ENCODE measurements around the gene WFS1.
A peak's percentile ranks its signal among the peaks of the same experiment; 100 is the strongest.

Gene WFS1

GRCh38 chr4:6330384-6330767 lies 60.7 kb downstream of the WFS1 start:
- H3K36me3 ChIP-seq (ENCODE audit: control insufficient read depth, insufficient read depth, low read length), result no peaks in the 10 kb centered on the region
- no peak for DNase-seq
- peaks cover 6% of the 10 kb centered on the region for H3K27me3 ChIP-seq (replicated peaks; ENCODE audit: control insufficient read depth, insufficient read depth, low read length, poor library complexity, severe bottlenecking)
- H3K27ac ChIP-seq (ENCODE audit: insufficient read depth, low read length, poor library complexity, severe bottlenecking), result no peak overlapping the region
- no peak overlapping the region for H3K4me3 ChIP-seq (ENCODE audit: insufficient read depth, low read depth, low read length, poor library complexity, severe bottlenecking)
- no peaks in the 10 kb centered on the region for H3K9me3 ChIP-seq (ENCODE audit: control insufficient read depth, low read length)
- peaks cover under 1% of the 10 kb centered on the region for H3K4me1 ChIP-seq (ENCODE audit: control insufficient read depth, insufficient read depth, low read length, poor library complexity, severe bottlenecking)

GRCh38 chr4:6331018-6331417 lies 61.4 kb downstream of the WFS1 start:
- no peak for DNase-seq
- Histone ChIP-seq H3K27me3 (replicated peaks; ENCODE audit: control insufficient read depth, insufficient read depth, low read length, poor library complexity, severe bottlenecking) (peaks cover 8% of the 10 kb centered on the region), H3K27ac (ENCODE audit: insufficient read depth, low read length, poor library complexity, severe bottlenecking) (no peak overlapping the region), H3K9me3 (ENCODE audit: control insufficient read depth, low read length) (no peaks in the 10 kb centered on the region), H3K36me3 (ENCODE audit: control insufficient read depth, insufficient read depth, low read length) (no peaks in the 10 kb centered on the region), H3K4me3 (ENCODE audit: insufficient read depth, low read depth, low read length, poor library complexity, severe bottlenecking) (no peak overlapping the region), H3K4me1 (ENCODE audit: control insufficient read depth, insufficient read depth, low read length, poor library complexity, severe bottlenecking) (no peaks in the 10 kb centered on the region)

- Histone ChIP-seq H3K27ac (ENCODE audit: insufficient read depth, low read length, poor library complexity, severe bottlenecking) (no peak overlapping the region), H3K27me3 (replicated peaks; ENCODE audit: control insufficient read depth, insufficient read depth, low read length, poor library complexity, severe bottlenecking) (peaks cover 8% of the 10 kb centered on the region), H3K36me3 (ENCODE audit: control insufficient read depth, insufficient read depth, low read length) (no peaks in the 10 kb centered on the region), H3K4me1 (ENCODE audit: control insufficient read depth, insufficient read depth, low read length, poor library complexity, severe bottlenecking) (no peaks in the 10 kb centered on the region), H3K9me3 (ENCODE audit: control insufficient read depth, low read length) (no peaks in the 10 kb centered on the region), H3K4me3 (ENCODE audit: insufficient read depth, low read depth, low read length, poor library complexity, severe bottlenecking) (no peak overlapping the region)
- no peak for DNase-seq
Observed at GRCh38 chr4:6331468-6331867, 61.8 kb downstream of the WFS1 start.

- H3K27me3 ChIP-seq (replicated peaks; ENCODE audit: control insufficient read depth, insufficient read depth, low read length, poor library complexity, severe bottlenecking), result peaks cover 8% of the 10 kb centered on the region
- no peak overlapping the region for H3K27ac ChIP-seq (ENCODE audit: insufficient read depth, low read length, poor library complexity, severe bottlenecking)
- H3K36me3 ChIP-seq (ENCODE audit: control insufficient read depth, insufficient read depth, low read length), result no peaks in the 10 kb centered on the region
- H3K4me3 ChIP-seq (ENCODE audit: insufficient read depth, low read depth, low read length, poor library complexity, severe bottlenecking), result no peak overlapping the region
- DNase-seq, result peak in 1 of 3 donors; percentile 9
- no peaks in the 10 kb centered on the region for H3K9me3 ChIP-seq (ENCODE audit: control insufficient read depth, low read length)
- H3K4me1 ChIP-seq (ENCODE audit: control insufficient read depth, insufficient read depth, low read length, poor library complexity, severe bottlenecking), result peaks cover 2% of the 10 kb centered on the region
Observed at GRCh38 chr4:6332042-6332668, 62.5 kb downstream of the WFS1 start.

- Histone ChIP-seq H3K4me1 (ENCODE audit: control insufficient read depth, insufficient read depth, low read length, poor library complexity, severe bottlenecking) (peaks cover 7% of the 10 kb centered on the region), H3K27me3 (replicated peaks; ENCODE audit: control insufficient read depth, insufficient read depth, low read length, poor library complexity, severe bottlenecking) (peaks cover 8% of the 10 kb centered on the region), H3K9me3 (ENCODE audit: control insufficient read depth, low read length) (no peaks in the 10 kb centered on the region), H3K4me3 (ENCODE audit: insufficient read depth, low read depth, low read length, poor library complexity, severe bottlenecking) (no peak overlapping the region), H3K36me3 (ENCODE audit: control insufficient read depth, insufficient read depth, low read length) (no peaks in the 10 kb centered on the region), H3K27ac (ENCODE audit: insufficient read depth, low read length, poor library complexity, severe bottlenecking) (no peak overlapping the region)
- no peak for DNase-seq
Observed at GRCh38 chr4:6332669-6333050, 63.0 kb downstream of the WFS1 start.

GRCh38 chr4:6333301-6334202 lies 63.9 kb downstream of the WFS1 start:
- H3K4me1 ChIP-seq (ENCODE audit: control insufficient read depth, insufficient read depth, low read length, poor library complexity, severe bottlenecking), result peaks cover 15% of the 10 kb centered on the region
- H3K27me3 ChIP-seq (replicated peaks; ENCODE audit: control insufficient read depth, insufficient read depth, low read length, poor library complexity, severe bottlenecking), result peaks cover 8% of the 10 kb centered on the region
- no peak overlapping the region for H3K4me3 ChIP-seq (ENCODE audit: insufficient read depth, low read depth, low read length, poor library complexity, severe bottlenecking)
- no peaks in the 10 kb centered on the region for H3K36me3 ChIP-seq (ENCODE audit: control insufficient read depth, insufficient read depth, low read length)
- no peaks in the 10 kb centered on the region for H3K9me3 ChIP-seq (ENCODE audit: control insufficient read depth, low read length)
- H3K27ac ChIP-seq (ENCODE audit: insufficient read depth, low read length, poor library complexity, severe bottlenecking), result no peak overlapping the region
- DNase-seq, result no peak

GRCh38 chr4:6334203-6334887 lies 64.7 kb downstream of the WFS1 start:
- no peaks in the 10 kb centered on the region for H3K36me3 ChIP-seq (ENCODE audit: control insufficient read depth, insufficient read depth, low read length)
- H3K27me3 ChIP-seq (replicated peaks; ENCODE audit: control insufficient read depth, insufficient read depth, low read length, poor library complexity, severe bottlenecking), result peaks cover 8% of the 10 kb centered on the region
- H3K4me1 ChIP-seq (ENCODE audit: control insufficient read depth, insufficient read depth, low read length, poor library complexity, severe bottlenecking), result peaks cover 17% of the 10 kb centered on the region
- no peaks in the 10 kb centered on the region for H3K9me3 ChIP-seq (ENCODE audit: control insufficient read depth, low read length)
- no peak overlapping the region for H3K4me3 ChIP-seq (ENCODE audit: insufficient read depth, low read depth, low read length, poor library complexity, severe bottlenecking)
- DNase-seq, result no peak
- no peak overlapping the region for H3K27ac ChIP-seq (ENCODE audit: insufficient read depth, low read length, poor library complexity, severe bottlenecking)

- H3K27ac ChIP-seq (ENCODE audit: insufficient read depth, low read length, poor library complexity, severe bottlenecking), result no peak overlapping the region
- no peaks in the 10 kb centered on the region for H3K36me3 ChIP-seq (ENCODE audit: control insufficient read depth, insufficient read depth, low read length)
- DNase-seq, result no peak
- peaks cover 17% of the 10 kb centered on the region for H3K4me1 ChIP-seq (ENCODE audit: control insufficient read depth, insufficient read depth, low read length, poor library complexity, severe bottlenecking)
- H3K4me3 ChIP-seq (ENCODE audit: insufficient read depth, low read depth, low read length, poor library complexity, severe bottlenecking), result no peak overlapping the region
- peaks cover 8% of the 10 kb centered on the region for H3K27me3 ChIP-seq (replicated peaks; ENCODE audit: control insufficient read depth, insufficient read depth, low read length, poor library complexity, severe bottlenecking)
- no peaks in the 10 kb centered on the region for H3K9me3 ChIP-seq (ENCODE audit: control insufficient read depth, low read length)
Observed at GRCh38 chr4:6335040-6335590, 65.5 kb downstream of the WFS1 start.

- Histone ChIP-seq H3K9me3 (ENCODE audit: control insufficient read depth, low read length) (no peaks in the 10 kb centered on the region), H3K4me3 (ENCODE audit: insufficient read depth, low read depth, low read length, poor library complexity, severe bottlenecking) (no peak overlapping the region), H3K4me1 (ENCODE audit: control insufficient read depth, insufficient read depth, low read length, poor library complexity, severe bottlenecking) (peaks cover 17% of the 10 kb centered on the region), H3K36me3 (ENCODE audit: control insufficient read depth, insufficient read depth, low read length) (no peaks in the 10 kb centered on the region), H3K27ac (ENCODE audit: insufficient read depth, low read length, poor library complexity, severe bottlenecking) (no peak overlapping the region), H3K27me3 (replicated peaks; ENCODE audit: control insufficient read depth, insufficient read depth, low read length, poor library complexity, severe bottlenecking) (peaks cover 8% of the 10 kb centered on the region)
- DNase-seq, result no peak
Observed at GRCh38 chr4:6336166-6336565, 66.5 kb downstream of the WFS1 start.
